Gastrocnemius medialis (tissue), 4 donors: ENCODE results near the gene SLC25A17. TPM values are rescaled to one million over a fixed set of nuclear protein-coding genes. Genes with fewer than 3 reads are reported as not detected.

Experiments
- ATAC-seq, 2 donors: fragments of 150-250 bp; one replicate each; pipeline ENCODE4 v1.9.1; 2016
- DNase-seq, 2 donors: peaks; one replicate each; pipeline ENCODE4 v3.0.0-alpha.2; 2019
- H3K27ac ChIP-seq, 4 donors: fragments of 200-600 bp; sonication (generic); 1 replicate in 1 of 4; 2 replicates in 3 of 4; pipeline ENCODE4 v1.5.1; 2016 to 2018; ENCODE audit warnings: mild to moderate bottlenecking in 2 of 4, moderate library complexity in 1 of 4
- H3K27me3 ChIP-seq, 3 donors: fragments of 200-600 bp; sonication (generic) in 2 of 3; 1 replicate in 1 of 3; 2 replicates in 2 of 3; pipeline versions ENCODE4 v1.5.1 to v1.6.0; 2016 to 2019; ENCODE audit warnings: mild to moderate bottlenecking in 1 of 3, moderate library complexity in 1 of 3
- H3K36me3 ChIP-seq, 2 donors: fragments of 200-600 bp; sonication (generic) in 1 of 2; one replicate each; pipeline ENCODE4 v1.5.1; 2017 to 2018
- H3K4me1 ChIP-seq, 2 donors: fragments of 200-600 bp; sonication (generic) in 1 of 2; one replicate each; pipeline ENCODE4 v1.5.1; 2016 to 2017; ENCODE audit warnings: mild to moderate bottlenecking in 2 of 2
- H3K4me3 ChIP-seq, 4 donors: fragments of 200-600 bp; sonication (generic) in 3 of 4; 1 replicate in 1 of 4; 2 replicates in 3 of 4; pipeline ENCODE4 v1.5.1; 2016 to 2019; ENCODE audit warnings: mild to moderate bottlenecking in 2 of 4
- H3K9me3 ChIP-seq, 3 donors: fragments of 200-600 bp; sonication (generic) in 2 of 3; 1 replicate in 1 of 3; 2 replicates in 2 of 3; pipeline ENCODE4 v1.5.1; 2016 to 2019
- POLR2A ChIP-seq, 2 donors: fragments of 450-650 bp; IDR thresholded peaks; one replicate each; pipeline ENCODE4 v1.6.1; 2017; ENCODE audit warnings: antibody characterized with exemption in 2 of 2, mild to moderate bottlenecking in 2 of 2, moderate library complexity in 2 of 2
- in situ Hi-C, 4 donors: fragments of 200-750 bp; cut with MboI; loops; one replicate each; pipeline versions ENCODE4 v1.15.0 to v1.8.0; 2017; ENCODE audit warnings: low sequenced_read_pairs in 4 of 4
- intact Hi-C: fragments of 100-400 bp; cut with DNase I; formaldehyde crosslinking; loops from one replicate; pipeline ENCODE4 v1.15.1; 2023; ENCODE audit warnings: low total_unique reads
- total RNA-seq, 4 donors: library from RNA; depleted of rRNA; stranded (reverse); fragments of >200 nt; gene quantifications; one replicate each; pipeline versions ENCODE4 v1.1.0 to v1.2.3, GENCODE V29; 2016
- TF ChIP-seq, protein P1 (sequence below), 5 experiments: fragments of 450-650 bp in 3 of 5; fragments of 200-600 bp in 2 of 5; sonication (generic) in 2 of 5; IDR thresholded peaks in 4 of 5; conservative IDR thresholded peaks in 1 of 5; 1 replicate in 4 of 5; 2 replicates in 1 of 5; pipeline ENCODE4 v1.5.1; 2016 to 2019; ENCODE audit warnings: antibody characterized with exemption in 5 of 5, mild to moderate bottlenecking in 3 of 5, moderate library complexity in 3 of 5

Gene SLC25A17
- total RNA-seq, 4 donors from 2014 or later: 2.6 to 12.2 (median 3.8) TPM

DNA sequence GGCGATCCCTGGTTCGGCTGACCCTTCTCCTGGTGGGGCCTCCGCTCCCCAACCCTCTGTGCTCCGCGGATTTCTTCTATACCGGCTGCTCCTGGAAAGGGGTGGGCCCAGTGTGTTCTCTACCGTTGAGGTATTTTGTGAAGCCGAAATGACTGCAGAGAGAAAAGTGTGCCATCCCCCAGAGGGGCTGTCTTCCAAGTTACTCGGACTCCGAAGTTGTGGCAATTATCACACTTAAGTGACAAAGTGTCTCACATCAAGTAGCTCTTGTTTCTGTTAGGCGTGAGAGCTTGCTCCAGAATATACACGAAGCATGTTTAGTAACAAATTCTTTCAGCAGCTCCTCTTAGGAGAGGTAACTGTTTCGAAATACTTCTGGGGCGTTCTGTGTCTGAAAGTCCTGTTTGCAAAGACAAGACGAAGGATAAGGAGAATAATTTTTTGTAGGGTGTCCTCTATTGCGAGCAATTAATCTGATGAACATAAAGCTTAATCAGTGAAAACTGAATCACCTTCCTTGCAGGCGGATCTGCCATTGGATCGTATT is 38.2 kb upstream of the SLC25A17 start:
- peak overlapping the region; percentile 96 to 99 (median 98) for H3K27ac ChIP-seq
- DNase-seq (no peak), ATAC-seq (no peak)
- H3K27me3 ChIP-seq: no peaks in the 10 kb centered on the region
- H3K4me3 ChIP-seq: peak overlapping the region; percentile 79 to 98 (median 90)
- no peaks in the 10 kb centered on the region for H3K36me3 ChIP-seq
- intact Hi-C loops: loop anchor here (1.0 to 10.0 kb wide), 7 partner anchors 38 to 1353 kb away; partner anchors contain the start of genes EP300, MIEF1, POLR3H and RBX1
- in situ Hi-C loops: no loop called here
- TF ChIP-seq, protein P1, sequence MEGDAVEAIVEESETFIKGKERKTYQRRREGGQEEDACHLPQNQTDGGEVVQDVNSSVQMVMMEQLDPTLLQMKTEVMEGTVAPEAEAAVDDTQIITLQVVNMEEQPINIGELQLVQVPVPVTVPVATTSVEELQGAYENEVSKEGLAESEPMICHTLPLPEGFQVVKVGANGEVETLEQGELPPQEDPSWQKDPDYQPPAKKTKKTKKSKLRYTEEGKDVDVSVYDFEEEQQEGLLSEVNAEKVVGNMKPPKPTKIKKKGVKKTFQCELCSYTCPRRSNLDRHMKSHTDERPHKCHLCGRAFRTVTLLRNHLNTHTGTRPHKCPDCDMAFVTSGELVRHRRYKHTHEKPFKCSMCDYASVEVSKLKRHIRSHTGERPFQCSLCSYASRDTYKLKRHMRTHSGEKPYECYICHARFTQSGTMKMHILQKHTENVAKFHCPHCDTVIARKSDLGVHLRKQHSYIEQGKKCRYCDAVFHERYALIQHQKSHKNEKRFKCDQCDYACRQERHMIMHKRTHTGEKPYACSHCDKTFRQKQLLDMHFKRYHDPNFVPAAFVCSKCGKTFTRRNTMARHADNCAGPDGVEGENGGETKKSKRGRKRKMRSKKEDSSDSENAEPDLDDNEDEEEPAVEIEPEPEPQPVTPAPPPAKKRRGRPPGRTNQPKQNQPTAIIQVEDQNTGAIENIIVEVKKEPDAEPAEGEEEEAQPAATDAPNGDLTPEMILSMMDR (IDR thresholded peaks at IDR 0.05 in 4 of 5, conservative IDR thresholded peaks at IDR 0.05 in 1 of 5): no peak
- TF ChIP-seq POLR2A (IDR thresholded peaks at IDR 0.05): no peak
- peaks cover 41 to 50% of the 10 kb centered on the region in 2 donors for H3K4me1 ChIP-seq
- no peaks in the 10 kb centered on the region for H3K9me3 ChIP-seq

DNA sequence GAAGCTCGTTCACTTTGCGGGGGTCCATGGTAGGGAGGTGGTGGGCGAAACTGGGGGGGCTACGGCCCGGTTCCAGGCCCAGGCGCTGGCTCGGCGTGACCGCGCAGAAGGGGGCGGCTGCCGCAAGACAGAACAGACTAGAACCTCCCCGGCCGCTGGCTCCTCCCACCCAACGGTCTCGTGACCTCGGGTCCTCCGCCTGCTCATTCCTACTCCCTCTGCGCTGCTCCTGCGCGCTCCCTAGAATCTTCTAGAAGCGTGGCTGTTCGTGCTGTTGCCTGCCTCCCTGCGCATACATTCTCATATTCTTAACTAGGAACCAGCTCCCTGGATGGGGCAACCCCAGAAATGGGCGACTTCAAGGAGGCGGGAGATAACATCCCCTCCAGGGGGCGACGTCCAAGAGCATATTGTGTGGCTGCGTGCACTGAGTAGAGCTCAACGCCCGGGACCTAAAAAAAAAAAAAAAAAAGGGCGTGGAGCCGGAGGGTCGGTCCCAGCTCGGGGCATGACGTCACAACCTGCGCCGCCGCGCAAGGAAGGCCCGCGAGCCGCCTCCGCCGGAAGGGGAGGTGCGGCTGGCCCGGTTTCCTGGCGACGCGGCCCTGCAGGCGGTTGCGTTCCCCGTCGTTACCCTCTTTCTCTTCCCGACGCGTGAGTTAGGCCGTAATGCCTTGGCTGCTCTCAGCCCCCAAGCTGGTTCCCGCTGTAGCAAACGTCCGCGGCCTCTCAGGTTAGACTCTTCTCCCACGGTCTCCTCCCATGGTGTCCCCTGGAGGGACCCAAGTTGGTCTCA is 37.6 kb upstream of the SLC25A17 start, which contains the start of the genes ST13 and XPNPEP3:
Gene ST13 (minus strand): TSS at position 127 of the 796 bp plus-strand sequence. CDS start 99 bp downstream, at position 28.
Gene XPNPEP3 (plus strand): TSS at position 636 of the 796 bp plus-strand sequence. CDS start 34 bp downstream, at position 670.
- no peaks in the 10 kb centered on the region for H3K27me3 ChIP-seq
- H3K36me3 ChIP-seq: no peaks in the 10 kb centered on the region
- intact Hi-C loops (loop anchor here (1.0 to 10.0 kb wide), 7 partner anchors 37 to 1352 kb away; partner anchors contain the start of genes EP300, MIEF1, POLR3H and RBX1), in situ Hi-C loops (no loop called here)
- H3K4me1 ChIP-seq: peaks cover 48 to 56% of the 10 kb centered on the region in 2 donors
- H3K9me3 ChIP-seq: no peaks in the 10 kb centered on the region
- DNase-seq: peak; percentile 98
- peak within 1 kb of the TSS; percentile 96 to 99 (median 98) for H3K27ac ChIP-seq
- peak; percentile 88 for TF ChIP-seq POLR2A (IDR thresholded peaks at IDR 0.05)
- TF ChIP-seq, protein P1 (IDR thresholded peaks at IDR 0.05 in 4 of 5, conservative IDR thresholded peaks at IDR 0.05 in 1 of 5): peak in 4 of 5 experiments; percentile 18 to 55 (median 25)
- H3K4me3 ChIP-seq: peak within 1 kb of the TSS; percentile 79 to 98 (median 90)
- peak; percentile 96 to 97 for ATAC-seq

DNA sequence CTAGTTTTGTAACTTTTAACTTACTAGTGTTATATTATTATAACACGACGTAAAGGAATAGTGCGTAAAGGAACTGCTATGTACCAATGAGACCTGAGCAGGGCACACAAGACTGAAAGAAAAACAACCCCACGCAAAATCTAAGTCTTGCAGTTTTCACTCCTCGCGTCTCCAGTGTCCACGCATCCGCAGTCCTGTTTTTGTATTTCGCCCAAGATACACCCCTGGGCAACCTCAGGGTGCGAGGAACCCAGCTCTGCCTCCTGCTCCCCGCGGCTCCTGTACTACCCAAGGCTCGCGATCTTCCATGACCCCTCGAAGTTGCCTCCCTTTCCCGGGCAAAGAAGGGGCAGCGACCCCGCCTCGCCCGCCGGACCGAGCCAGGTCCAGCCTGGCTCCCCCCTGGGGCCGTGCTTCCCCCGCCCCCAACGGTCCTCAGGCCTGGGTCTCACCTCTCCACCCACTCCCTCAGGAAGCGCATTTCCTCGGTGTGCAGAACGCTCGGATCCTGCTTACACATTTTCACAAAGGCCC is 36.9 kb upstream of the SLC25A17 start:
- no peaks in the 10 kb centered on the region for H3K9me3 ChIP-seq
- DNase-seq: peak; percentile 5 to 28
- in situ Hi-C loops: no loop called here
- H3K4me3 ChIP-seq: peak overlapping the region; percentile 79 to 98 (median 90)
- intact Hi-C loops: loop anchor here (5.0 to 10.0 kb wide), 5 partner anchors 201 to 1351 kb away; partner anchors contain the start of genes EP300, MIEF1 and POLR3H
- no peaks in the 10 kb centered on the region for H3K27me3 ChIP-seq
- H3K4me1 ChIP-seq: peaks cover 49 to 61% of the 10 kb centered on the region in 2 donors
- TF ChIP-seq POLR2A (IDR thresholded peaks at IDR 0.05): no peak
- TF ChIP-seq, protein P1 (IDR thresholded peaks at IDR 0.05 in 4 of 5, conservative IDR thresholded peaks at IDR 0.05 in 1 of 5): no peak
- peak; percentile 23 to 35 for ATAC-seq
- H3K36me3 ChIP-seq: no peaks in the 10 kb centered on the region
- H3K27ac ChIP-seq: peak overlapping the region; percentile 96 to 99 (median 98)

DNA sequence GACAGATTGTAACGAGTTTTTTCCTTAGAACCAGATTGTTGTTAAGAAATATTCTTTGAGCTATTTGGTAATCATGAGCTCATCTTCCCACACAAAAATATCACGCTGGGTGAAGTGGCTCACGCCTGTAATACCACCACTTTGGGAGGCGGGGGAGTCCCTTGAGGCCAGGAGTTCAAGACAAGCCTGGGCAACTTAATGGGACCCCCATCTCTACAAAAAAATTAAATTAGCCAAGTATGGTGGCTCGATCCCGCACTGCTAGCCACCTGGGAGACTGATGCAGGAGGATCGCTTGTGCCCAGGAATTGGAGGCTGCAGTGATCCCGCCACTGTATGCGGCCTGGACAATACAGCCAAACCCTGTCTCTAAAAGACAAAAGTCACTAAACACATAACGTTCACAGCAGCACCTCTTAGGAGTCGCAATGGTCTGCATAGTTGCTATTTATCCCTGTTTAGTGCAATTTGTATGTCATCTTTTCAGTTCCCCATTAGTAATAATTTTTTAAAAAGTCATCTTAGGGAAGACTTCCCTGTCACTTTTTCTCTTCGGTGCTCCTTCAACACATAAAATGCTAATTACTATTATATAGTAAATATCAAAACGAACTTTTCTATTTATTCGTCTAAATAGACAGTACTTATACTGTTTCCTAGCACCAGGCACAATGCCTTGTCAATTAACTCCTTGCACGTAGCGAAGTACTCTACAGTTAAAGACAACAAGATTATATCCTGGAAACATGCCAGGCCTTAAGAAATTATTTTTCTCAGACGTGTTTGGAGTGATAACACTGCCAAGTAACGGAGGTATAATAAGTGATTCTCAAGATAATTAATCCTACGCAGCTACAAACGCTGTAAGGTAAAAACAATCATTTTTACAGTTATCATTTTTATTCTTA is 36.2 kb upstream of the SLC25A17 start:
- H3K27ac ChIP-seq: peak overlapping the region; percentile 96 to 99 (median 98)
- no peak for TF ChIP-seq POLR2A (IDR thresholded peaks at IDR 0.05)
- TF ChIP-seq, protein P1 (IDR thresholded peaks at IDR 0.05 in 4 of 5, conservative IDR thresholded peaks at IDR 0.05 in 1 of 5): no peak
- H3K4me3 ChIP-seq: peak overlapping the region; percentile 79 to 98 (median 90)
- in situ Hi-C loops (no loop called here), intact Hi-C loops (loop anchor here (5.0 to 10.0 kb wide), 5 partner anchors 201 to 1351 kb away; partner anchors contain the start of genes EP300, MIEF1 and POLR3H)
- H3K36me3 ChIP-seq: peaks cover 0 to 5% of the 10 kb centered on the region in 2 donors
- H3K9me3 ChIP-seq: no peaks in the 10 kb centered on the region
- no peaks in the 10 kb centered on the region for H3K27me3 ChIP-seq
- peak in 1 of 2 donors; percentile 18 for DNase-seq
- no peak for ATAC-seq
- peaks cover 52 to 67% of the 10 kb centered on the region in 2 donors for H3K4me1 ChIP-seq
